ENCODE results near the gene SMC2.

SMC2 gene

DNA sequence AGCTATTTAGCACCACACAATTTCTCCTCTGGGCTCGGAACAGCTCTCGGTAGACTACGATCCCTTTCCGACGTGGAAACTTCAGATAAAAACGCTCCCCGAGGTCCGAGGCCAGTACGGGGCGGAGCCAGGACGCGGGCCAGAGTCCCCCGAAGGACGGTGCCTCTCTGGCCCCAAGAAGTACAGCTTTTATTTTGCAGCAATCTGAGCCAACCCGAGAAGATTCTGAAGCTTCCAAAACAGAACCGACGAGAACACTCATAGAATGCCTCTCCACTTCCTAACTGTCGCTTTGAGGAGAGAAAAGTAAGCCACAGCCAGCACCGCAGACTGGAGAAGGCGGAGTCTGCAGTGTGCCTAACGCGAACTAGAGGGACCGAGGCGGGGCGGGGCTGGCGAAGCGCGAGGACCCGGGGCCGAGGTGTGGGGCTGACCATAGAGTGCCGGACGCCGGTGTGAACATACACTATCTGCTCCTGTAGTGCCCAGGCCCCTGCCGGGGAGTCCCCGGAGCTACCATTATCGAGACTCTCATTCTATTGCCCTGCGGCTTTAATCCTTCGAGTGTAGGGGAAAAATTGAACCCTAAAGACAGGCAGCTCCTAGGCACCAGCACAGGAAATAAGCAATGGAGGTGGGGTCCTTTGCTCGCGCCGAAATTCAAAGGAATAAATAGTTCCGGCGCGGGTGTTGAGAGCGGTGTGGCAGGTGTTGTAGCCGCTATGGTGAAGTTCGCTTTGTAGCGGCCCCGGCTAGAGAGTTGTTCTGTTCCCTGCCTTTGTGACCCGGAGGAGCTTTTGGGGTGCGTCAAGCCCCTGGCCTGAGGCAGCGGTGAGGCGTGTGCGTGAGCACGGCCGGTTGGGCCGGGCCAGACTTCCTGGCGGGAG, at the start of gene SMC2:
Gene SMC2 (plus strand): TSS at position 663 of the 887 bp plus-strand sequence. CDS start 1,076 bp downstream, outside the sequence.
- DNase-seq (ENCODE audit: low read depth in 2 of 2), result peak; percentile 86 to 89

DNA sequence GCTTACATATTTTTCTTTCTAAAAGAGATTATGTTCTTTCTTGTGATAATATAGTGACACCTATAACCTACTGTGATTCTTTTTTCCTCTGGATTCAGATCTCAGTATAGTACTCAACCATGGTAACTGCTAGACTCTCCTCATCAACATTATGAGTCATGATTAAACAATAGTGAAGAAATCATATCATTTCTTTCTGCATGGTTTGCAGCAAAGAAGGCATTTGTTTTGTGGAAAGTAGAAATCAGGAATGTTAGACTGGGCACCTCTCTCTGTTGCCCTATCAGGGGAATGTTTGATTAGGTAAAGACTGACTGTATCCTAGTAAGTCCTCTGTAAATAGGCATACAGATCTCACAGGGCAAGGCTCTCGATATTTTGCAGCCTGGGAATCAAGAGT, 25.6 kb upstream of the SMC2 start:
- no peak for DNase-seq (ENCODE audit: low read depth in 2 of 2)

DNA sequence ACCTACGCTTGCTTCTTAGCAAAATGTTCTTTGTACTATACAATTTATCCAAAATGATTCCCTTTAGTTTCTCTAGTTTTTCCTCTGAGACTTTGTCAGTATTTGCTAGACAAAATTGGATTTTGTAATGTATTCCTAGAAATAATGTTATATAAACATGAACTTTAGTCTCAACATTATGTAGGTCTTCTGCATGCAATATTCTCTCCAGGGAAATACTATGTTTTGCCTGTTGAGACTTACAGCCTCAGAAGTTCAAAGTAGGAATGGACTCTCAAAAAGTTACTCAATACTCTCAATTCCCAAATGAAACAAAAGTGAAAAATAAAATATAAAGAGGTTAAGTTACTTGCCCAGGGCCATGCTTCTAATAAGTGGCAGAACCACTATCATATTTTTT, 24.8 kb upstream of the SMC2 start:
- DNase-seq (ENCODE audit: low read depth in 2 of 2), result no peak

DNA sequence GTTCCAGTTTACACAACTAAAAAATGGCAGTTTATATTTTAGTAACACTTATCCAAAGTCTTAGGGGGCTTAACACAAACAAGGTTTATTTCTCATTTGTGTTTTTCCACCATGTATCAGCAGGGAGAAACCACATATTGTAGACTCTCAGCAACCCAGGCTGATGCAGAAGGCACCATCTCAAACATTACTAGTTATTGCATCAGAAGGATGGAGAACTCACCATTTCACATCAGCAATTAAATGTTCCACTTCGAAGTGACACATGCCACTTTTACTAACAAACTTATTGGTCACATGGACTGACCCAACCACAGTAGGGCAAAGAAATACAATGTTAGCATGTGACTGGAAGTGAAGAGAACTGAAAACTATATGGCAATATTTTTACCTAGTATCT, 22.5 kb upstream of the SMC2 start:
- DNase-seq (ENCODE audit: low read depth in 2 of 2), result no peak

DNA sequence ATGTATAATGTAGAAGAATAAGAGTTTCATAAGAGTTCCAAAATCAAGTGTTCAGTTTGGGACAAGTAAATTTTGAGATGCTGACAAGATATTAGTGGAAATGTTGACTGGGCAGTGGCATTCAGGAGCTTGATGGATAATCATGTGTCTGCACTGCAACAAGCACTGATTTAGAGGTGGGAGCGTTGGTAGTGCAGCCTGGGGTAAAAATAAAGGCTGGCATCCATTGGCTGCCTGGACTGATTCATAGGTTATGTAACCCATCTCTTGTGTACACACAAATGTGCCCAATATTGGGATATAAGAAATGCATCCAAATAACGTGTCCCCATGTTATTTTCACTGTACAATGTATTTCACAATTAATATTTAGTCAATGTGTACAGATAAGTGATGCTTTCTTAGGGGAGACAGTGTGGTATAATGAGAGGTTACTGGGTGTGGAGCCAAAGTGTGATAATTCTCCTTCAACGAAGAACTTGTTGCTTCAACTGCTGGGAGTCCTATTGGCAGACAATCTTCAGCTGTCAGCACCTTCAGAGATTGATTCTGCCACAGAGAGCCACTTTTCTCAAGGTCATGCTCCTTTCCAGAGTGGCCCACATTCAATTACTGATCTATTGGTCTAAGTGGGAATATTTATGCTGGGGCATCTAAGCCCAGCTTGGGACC, 20.9 kb upstream of the SMC2 start:
- DNase-seq (ENCODE audit: low read depth in 2 of 2), result no peak

DNA sequence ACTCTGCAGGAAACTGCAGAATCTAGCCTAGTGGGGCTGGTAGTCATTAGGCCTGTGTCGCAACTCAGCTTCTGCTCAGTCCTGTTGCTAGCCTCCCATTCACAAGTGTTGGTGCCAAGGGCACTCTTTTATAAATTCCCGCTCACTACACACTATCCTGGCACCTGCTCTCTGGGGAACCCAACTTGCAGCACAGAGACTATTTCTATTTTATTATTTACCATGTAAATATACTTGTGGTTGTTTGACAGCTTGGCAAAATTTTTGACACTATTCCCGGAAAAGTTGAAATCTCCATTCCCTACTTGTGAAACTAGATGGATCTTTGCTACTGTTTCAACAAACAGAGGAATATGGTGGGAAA, 20.4 kb upstream of the SMC2 start:
- no peak for DNase-seq (ENCODE audit: low read depth in 2 of 2)

DNA sequence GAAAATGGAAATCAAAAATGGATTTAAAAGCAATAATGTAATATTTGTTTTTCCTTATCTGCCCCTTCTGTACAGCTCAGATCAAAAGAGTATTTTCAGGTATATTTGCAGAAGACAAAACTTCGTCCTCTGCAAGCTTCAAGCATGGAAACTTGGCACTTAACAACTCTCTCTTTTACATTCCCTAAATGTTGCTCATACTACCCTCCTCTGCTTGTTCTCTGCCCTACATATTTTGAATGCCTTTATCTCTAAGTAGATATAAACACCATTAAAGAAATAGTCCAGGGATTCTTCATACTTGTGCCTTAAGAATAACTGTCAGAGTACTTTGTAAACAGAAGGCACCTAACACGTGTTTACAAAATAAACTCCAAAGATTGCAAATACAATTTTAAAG, 19.2 kb upstream of the SMC2 start:
- no peak for DNase-seq (ENCODE audit: low read depth in 2 of 2)

DNA sequence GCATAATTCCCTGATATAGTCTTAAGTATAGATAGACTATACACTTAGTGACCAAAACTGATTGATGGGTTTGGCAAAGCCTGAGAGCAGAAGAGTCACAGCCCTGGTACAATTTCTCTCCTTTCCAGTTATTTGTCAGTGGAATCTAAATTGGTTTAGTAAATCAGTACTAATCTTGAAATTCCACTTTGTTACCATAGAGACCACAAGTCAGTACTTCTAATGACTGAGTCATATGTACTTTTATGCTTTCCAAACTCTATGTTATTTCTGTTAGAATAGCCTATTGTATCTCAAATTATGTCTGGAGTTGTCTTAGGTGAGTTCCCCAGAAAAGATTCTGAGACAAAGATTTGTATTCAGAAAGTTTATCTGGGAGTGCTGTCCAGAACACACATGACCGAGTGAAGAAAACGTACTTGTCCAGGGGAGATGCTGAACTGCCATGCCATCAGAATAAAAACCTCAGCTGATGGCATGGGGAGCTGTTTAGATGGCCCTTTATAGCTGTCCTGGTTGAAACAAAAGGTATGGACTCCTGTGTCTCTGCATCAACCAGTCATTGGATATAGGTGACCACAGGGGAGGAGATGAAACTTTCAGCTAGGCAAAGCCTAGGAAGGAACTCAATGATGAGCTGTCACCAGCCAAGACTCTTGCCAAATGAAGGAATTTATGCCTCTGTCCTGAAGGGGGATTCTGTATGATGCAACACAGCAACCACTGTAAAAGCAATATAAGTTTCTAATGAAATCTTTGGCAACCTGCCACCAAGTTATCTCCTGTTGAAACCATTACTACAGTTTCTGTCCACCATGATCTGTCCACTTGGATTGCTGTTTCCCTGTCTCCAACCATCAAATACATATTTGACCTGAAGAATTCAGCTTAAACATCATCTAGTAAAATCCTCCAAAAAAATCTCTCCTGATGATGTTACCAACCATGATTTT, 18.0 kb upstream of the SMC2 start:
- no peak for DNase-seq (ENCODE audit: low read depth in 2 of 2)

DNA sequence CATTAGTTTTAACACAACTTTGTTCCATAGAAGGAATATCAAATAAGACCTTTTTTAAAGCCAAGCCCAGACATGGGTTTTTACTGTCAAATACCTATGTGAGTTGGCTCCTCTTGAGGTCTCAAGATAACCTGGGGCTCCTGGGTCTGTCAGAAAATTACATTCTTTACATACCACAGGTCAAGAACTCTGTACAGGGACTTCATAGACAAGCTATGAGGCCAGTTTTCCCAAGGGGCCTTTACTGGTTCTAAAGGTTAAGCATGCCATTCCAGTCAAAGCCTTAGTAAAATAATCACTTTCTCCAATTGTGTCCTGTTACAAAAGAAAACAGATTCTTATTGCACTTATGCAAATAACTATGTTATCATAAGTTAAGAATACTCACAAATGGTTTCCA, 15.5 kb upstream of the SMC2 start:
- DNase-seq (ENCODE audit: low read depth in 2 of 2), result no peak

DNA sequence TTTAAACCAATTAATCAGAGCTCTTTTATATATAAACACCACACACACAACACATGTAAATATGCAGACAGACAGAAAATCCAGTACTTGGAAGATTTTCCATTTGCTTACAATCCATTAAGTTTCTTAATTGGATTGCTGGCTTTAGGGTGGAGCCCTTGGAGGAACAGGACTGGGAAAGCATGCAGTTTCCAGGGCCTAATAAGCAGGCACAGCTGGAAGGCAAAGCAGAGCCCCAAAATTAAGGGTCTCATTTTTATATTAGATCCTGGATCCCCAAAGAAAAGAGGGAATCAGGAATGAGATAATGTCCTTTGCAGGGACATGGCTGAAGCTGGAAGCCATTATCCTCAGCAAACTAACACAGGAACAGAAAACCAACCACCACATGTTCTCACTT, 13.1 kb upstream of the SMC2 start:
- no peak for DNase-seq (ENCODE audit: low read depth in 2 of 2)

DNA sequence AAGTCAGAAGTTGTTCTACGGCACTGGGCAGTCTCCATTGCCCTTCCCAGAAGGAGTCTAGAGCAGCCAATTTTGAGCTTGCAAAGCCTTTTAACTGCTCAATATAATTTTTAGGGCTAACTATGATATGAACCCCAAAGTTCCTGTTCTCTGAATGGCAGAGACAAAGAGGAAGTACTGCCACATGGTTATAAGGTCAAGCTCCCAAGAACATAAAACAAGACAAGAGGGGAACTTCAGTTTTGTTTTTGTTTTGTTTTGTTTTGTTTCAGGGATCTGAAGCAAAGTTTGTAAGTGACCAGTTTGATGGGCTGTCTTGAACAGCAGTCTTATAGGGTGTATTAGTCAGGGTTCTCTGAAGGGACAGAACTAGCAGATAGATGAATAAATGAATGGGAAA, 11.9 kb upstream of the SMC2 start:
- DNase-seq (ENCODE audit: low read depth in 2 of 2), result no peak

DNA sequence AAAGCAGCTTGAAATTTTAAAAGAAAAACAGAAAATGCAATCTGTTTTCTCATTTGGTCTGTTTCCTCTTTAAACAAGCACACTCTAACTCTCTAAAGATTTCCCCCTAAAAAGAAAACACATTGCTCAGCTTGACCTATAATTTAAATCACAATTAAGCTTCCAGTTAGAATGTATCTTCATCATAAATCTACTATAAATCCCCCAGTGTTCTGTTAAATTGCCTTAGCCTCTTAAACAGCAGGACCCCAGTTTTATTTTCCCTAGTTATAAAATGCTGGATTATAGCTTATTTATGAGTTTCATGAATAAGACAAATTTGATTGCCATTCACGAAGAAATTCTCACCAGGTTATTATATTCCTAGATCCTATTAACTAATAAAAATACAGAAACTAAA, 8.6 kb upstream of the SMC2 start:
- no peak for DNase-seq (ENCODE audit: low read depth in 2 of 2)

DNA sequence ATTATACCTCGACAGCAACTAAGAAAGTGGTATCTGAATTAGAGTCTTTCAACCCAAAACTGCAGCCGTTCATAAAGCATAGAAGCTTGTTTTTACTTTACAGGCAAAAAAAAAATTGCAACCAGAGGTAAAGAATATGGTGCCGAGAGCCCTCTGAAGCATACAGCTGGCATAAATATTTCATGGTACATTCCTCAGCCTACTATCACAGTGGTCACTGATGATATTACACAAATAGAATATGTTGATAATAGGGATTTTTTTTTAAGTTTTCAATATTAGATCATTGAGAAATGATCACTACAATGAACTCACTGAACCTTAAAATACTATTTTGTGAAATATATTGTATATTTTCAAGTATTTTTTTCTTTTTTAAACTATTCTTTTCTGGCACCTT, 6.2 kb upstream of the SMC2 start:
- no peak for DNase-seq (ENCODE audit: low read depth in 2 of 2)

DNA sequence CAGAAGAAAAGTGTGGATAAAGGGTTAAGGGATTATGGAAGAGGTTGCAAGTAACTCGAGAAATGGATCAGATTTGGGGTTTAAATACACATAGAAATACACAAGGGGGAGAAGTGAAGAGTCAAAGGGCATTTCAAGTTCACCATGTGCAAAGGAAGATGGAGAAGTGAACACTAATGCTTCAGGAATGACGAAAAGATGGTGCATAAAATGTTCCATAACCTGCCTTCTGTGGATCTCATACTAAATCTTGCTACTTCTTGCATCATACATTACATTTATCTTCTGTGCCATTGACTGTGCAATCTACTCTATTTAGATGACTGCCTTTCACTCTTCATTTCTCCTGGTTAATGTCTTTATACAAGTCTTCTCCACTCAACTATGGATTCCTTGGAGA, 5.7 kb upstream of the SMC2 start:
- no peak for DNase-seq (ENCODE audit: low read depth in 2 of 2)

DNA sequence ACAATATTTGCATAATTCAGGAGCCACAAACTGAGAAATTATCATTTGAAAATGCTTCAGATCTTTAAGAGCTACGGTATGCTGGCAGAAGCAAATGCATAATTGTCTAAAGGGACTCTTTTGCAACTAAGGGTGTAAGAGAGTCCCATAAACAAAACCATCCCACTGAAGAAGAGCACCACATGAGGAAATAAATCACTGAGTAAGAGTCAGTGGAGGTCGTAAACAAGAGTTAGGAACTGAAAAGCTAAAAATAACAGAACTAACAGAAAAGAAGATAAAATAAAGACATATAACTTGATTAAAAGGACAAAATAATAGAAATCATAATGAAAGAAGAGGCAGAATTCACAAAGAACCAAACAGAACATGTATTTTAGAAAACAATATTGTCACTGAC, 3.5 kb upstream of the SMC2 start:
- no peak for DNase-seq (ENCODE audit: low read depth in 2 of 2)

DNA sequence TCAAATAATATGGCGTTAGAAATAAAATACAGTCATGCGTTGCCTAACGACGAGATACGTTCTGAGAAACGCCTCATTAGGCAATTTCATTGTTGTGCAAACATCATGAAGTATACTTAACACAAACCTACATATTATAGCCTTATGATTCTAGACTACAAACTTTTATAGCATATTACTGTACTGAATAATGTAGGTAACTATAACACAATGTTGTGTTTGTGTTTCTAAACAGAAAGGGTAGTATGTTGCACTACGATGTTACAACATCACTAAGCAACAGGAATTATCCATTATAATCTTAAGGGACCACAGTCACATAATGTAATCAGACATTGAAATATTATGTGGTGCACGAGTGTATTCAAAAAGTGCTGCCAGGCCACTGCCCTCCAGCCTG, 3.0 kb upstream of the SMC2 start:
- no peak for DNase-seq (ENCODE audit: low read depth in 2 of 2)

DNA sequence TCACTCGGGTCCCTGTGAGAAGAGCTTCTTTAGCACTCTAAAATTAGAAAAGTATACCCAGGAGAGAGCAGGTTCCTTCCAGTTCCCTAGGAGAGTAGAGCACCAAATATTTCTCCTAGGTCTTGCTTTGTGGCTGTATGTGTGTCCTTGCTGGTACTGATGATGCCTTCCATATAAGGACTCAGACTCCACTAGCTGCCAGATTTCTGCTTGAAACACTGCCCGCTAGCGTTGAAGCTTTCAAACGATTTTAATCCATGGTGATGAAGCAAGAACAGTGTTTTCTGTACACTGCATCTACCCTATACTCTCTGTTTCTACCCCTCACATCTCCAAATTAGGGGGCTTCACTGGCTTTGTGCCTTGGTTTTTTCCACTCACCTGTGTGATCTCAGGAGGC, 2.4 kb upstream of the SMC2 start:
- DNase-seq (ENCODE audit: low read depth in 2 of 2), result no peak

DNA sequence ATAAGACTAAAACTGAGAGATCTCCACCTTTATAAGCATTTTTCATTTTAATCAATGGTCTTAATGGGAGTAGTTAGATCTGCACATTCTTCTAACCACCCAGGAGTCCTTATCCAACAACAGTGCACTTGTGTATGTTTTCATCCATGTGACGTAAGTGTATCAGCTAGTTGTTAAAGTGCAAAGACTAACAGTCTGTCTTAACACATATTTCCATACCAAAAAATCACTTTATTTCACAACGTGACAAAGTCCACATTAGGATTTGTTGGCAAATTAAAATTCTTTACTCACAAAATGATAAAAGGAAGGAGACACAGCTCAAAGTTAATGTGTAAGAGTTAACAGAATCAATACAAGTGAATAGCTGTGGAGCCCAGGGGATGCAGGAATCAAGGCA, 1.9 kb upstream of the SMC2 start:
- DNase-seq (ENCODE audit: low read depth in 2 of 2), result no peak

DNA sequence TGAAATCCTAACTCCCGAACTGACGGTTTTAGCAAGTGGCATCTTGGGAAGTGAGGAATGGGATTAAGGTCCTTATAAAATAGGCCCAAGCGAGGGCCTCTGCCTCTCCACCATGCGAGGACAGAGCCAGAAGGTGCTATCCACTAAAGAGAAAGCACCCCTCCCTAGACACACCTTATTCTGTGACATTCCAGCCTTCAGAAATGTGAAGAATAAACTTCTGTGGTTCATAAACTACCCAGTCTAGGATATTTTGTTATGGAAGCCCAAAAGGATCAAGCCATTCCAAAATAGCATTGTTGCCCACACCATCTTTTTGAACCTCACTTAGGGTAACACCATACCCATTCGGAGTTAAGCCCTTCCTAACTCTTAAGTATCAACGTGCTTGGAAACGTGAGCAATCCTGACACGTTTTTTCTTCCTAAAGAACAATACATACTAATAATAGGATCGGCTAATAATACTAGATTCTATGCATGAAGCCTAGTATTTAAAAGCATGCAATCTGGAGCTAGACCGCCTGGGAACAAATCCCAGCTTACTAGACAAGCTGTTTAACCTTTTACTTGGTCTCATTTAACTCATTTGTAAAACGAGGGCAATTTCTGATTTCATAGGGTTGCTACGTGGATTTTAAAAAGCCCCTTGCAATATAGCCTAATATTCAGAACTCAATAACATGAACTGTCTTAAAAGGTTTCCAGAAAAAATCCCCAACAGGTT, 1.1 kb upstream of the SMC2 start:
- DNase-seq (ENCODE audit: low read depth in 2 of 2), result no peak

DNA sequence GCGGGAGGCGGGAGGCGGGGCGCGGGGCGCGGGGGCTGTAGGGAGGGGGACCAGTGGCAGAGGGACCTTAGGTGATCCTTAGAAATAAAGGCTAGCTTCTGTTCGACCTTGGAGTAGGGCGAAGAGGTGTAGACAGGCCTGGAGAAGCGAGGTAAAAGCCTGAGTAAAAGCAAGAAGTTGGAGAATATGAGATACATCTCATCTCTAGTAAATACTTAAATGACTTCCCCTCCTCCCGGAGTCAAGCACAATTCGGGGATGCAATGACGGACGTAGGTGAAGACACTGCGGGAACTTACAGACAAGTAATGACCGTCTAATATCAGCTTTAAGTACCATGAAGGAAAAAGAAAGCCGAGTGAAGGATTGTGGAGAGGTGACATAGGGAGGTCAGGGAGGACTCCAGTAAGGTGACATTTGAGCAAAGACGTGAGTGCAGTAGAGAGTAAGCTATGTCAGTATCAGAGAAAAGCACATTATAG, 466 bp downstream of the SMC2 start:
- DNase-seq (ENCODE audit: low read depth in 2 of 2), result no peak

DNA sequence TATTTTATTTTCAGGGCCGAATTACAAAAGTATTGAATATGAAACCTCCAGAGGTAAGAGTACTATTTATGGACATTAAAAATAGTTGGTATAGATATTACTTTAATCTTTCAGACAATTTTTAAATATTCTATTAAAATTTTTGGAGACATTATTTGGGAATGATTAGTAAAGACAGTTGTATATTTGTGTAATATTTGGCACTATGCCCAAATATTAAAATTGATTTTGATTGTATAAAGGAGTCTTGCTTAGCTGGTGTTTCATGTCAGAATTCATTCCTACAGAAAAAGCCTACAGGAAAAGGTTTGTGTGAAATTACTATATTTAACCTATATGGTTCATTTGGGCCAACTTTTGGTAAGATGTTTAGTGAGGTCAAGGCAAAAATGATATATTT, 5.5 kb downstream of the SMC2 start:
- no peak for DNase-seq (ENCODE audit: low read depth in 2 of 2)

DNA sequence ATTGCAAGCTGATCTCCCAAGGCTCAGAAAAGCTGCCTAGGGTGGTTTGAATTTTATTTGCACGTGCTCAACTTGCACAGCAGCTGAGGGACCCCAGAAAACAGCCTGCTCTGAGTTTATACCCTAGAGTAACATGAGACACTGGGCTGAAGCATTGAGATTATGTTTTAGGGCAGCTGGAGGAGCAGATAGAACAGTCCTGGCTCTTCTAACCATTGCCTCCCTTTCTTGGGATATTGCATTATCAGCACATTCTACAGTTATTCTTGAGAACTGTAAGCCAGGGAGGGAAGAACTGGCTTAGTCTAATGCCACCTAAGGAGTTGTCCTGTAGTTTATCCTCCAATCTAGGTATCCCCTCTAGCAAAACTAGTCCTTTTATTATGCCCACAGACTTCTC, 10.3 kb downstream of the SMC2 start:
- DNase-seq (ENCODE audit: low read depth in 2 of 2), result no peak

Data from stimulated activated CD8-positive, alpha-beta memory T cell treated with anti-CD3 and anti-CD28 coated beads, Interleukin-7, amount 100 ng/mL, for 4 hours (primary cell).